Islet precursor cell (in vitro differentiated cells): ENCODE results near the gene CBL.

ENCODE experiments used
- DNase-seq: peaks from one replicate; pipeline ENCODE4 v3.0.0-alpha.2; 2018

CBL gene

GRCh38 chr11:119315131-119316015 lies 109.2 kb downstream of the CBL start:
- peak; percentile 91 for DNase-seq

GRCh38 chr11:119316016-119316728 lies 110.0 kb downstream of the CBL start:
- DNase-seq = peak; percentile 64

- peak; percentile 88 for DNase-seq
Measured at GRCh38 chr11:119316729-119317591, 110.8 kb downstream of the CBL start, which contains the start of gene MCAM. Gene MCAM (minus strand): TSS chr11:119317130. CDS start chr11:119317101, 29 bp downstream.

GRCh38 chr11:119317592-119318239 lies 111.6 kb downstream of the CBL start:
- DNase-seq = no peak

GRCh38 chr11:119318240-119319135 lies 112.3 kb downstream of the CBL start:
- DNase-seq = peak; percentile 96

- DNase-seq = no peak
Measured at GRCh38 chr11:119319136-119319699, 113.1 kb downstream of the CBL start.

GRCh38 chr11:119319700-119320239 lies 113.6 kb downstream of the CBL start:
- DNase-seq = no peak

GRCh38 chr11:119320240-119320775 lies 114.2 kb downstream of the CBL start:
- DNase-seq = peak; percentile 81

- DNase-seq = peak; percentile 88
Measured at GRCh38 chr11:119320776-119321524, 114.8 kb downstream of the CBL start.

- no peak for DNase-seq
Measured at GRCh38 chr11:119322360-119322739, 116.2 kb downstream of the CBL start.

GRCh38 chr11:119322921-119323531 lies 116.9 kb downstream of the CBL start:
- DNase-seq = no peak

- peak; percentile 88 for DNase-seq
Measured at GRCh38 chr11:119323532-119324033, 117.4 kb downstream of the CBL start.

- no peak for DNase-seq
Measured at GRCh38 chr11:119324189-119324588, 118.0 kb downstream of the CBL start.

GRCh38 chr11:119329320-119329719 lies 123.2 kb downstream of the CBL start:
- DNase-seq = no peak

- no peak for DNase-seq
Measured at GRCh38 chr11:119330237-119330636, 124.1 kb downstream of the CBL start.

- no peak for DNase-seq
Measured at GRCh38 chr11:119332111-119332765, 126.1 kb downstream of the CBL start.

- DNase-seq = peak; percentile 99
Measured at GRCh38 chr11:119334174-119334930, 128.2 kb downstream of the CBL start, which contains the start of gene RNF26. Gene RNF26 (plus strand): TSS chr11:119334527. CDS start chr11:119335123, 596 bp downstream.
